ENCODE results near the gene PPP1R3F. TPM values are rescaled to one million over a fixed set of nuclear protein-coding genes. Genes with fewer than 3 reads are reported as not detected.
"Not testable (repeated sequence)": the region's sequence is repeated elsewhere in the genome, so short reads cannot be mapped to it uniquely, and the experiment has no call there.

Gene PPP1R3F
- total RNA-seq, 2 experiments from 2014 or later = 4.8 to 5.4 TPM

DNA sequence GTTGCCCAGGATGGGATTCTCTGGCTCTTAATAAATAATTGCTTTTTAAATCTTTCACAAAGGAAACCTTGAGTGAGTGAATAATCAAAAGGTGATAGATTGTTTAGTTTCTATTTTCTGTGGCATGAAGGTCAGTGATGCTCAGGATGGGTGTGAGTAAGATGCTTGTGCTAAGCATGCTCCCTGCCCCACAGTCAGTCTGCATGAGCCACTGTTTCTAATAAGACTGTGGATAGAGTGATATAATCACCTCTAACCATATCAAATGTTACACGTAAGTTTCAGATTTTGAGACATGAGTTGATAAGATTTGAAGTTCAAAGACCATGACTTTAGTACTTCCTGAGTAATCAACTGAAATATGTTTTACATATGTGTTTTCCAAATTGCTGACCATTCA, 31.1 kb downstream of the PPP1R3F start:
- TF ChIP-seq, protein P1, sequence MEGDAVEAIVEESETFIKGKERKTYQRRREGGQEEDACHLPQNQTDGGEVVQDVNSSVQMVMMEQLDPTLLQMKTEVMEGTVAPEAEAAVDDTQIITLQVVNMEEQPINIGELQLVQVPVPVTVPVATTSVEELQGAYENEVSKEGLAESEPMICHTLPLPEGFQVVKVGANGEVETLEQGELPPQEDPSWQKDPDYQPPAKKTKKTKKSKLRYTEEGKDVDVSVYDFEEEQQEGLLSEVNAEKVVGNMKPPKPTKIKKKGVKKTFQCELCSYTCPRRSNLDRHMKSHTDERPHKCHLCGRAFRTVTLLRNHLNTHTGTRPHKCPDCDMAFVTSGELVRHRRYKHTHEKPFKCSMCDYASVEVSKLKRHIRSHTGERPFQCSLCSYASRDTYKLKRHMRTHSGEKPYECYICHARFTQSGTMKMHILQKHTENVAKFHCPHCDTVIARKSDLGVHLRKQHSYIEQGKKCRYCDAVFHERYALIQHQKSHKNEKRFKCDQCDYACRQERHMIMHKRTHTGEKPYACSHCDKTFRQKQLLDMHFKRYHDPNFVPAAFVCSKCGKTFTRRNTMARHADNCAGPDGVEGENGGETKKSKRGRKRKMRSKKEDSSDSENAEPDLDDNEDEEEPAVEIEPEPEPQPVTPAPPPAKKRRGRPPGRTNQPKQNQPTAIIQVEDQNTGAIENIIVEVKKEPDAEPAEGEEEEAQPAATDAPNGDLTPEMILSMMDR (IDR thresholded peaks at IDR 0.05) = no peak
- Mint-ChIP-seq H3K27ac (no peak overlapping the region), H3K9me3 (no peaks in the 10 kb centered on the region), H3K4me3 (no peak overlapping the region), H3K27me3 (no peaks in the 10 kb centered on the region), H3K4me1 (ENCODE audit: low read depth) (no peaks in the 10 kb centered on the region), H3K36me3 (ENCODE audit: low read depth) (no peaks in the 10 kb centered on the region)
- ATAC-seq (no peak), DNase-seq (no peak)
- intact Hi-C loops (cut with micrococcal nuclease) = no loop called here
- ChIA-PET POLR2A (no interaction called here), CTCF (interaction anchor here (1.3 kb wide), 1 partner anchor 453 kb away, joined by 4 read pairs; no protein-coding TSS in a partner anchor)

DNA sequence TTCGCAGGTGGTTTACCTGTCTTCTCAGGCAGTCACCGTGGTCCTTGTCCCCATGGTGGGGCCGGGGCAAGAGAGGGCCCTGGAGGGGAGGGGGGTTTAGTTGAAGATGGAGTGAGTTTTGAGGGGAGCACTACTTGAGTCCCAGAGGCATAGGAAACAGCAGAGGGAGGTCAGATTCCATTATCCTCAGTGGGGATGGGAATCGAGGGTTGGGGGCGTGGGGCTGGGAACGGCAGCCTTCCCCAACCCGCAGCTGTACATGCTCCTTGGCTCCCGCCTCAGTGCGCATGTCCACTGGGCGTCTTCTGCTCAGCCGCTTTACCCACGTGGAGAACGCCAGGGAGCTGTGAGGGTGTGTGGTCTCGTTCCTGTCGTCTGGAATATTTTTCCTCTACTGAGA, 33.8 kb downstream of the PPP1R3F start, which contains the start of gene GAGE10:
Gene GAGE10 (plus strand): TSS at position 301 of the 400 bp plus-strand sequence. CDS start 1,214 bp downstream, outside the sequence.
- DNase-seq (no peak), ATAC-seq (no peak)
- CTCF ChIA-PET = no interaction called here
- Mint-ChIP-seq H3K9me3 (no peaks in the 10 kb centered on the region), H3K4me1 (ENCODE audit: low read depth) (peaks cover 2% of the 10 kb centered on the region), H3K36me3 (ENCODE audit: low read depth) (no peaks in the 10 kb centered on the region), H3K4me3 (no peak within 1 kb of the TSS), H3K27me3 (no peaks in the 10 kb centered on the region), H3K27ac (no peak within 1 kb of the TSS)
- TF ChIP-seq, protein P1 (IDR thresholded peaks at IDR 0.05) = no peak
- POLR2A ChIA-PET = no interaction called here
- intact Hi-C loops (cut with micrococcal nuclease) = no loop called here

DNA sequence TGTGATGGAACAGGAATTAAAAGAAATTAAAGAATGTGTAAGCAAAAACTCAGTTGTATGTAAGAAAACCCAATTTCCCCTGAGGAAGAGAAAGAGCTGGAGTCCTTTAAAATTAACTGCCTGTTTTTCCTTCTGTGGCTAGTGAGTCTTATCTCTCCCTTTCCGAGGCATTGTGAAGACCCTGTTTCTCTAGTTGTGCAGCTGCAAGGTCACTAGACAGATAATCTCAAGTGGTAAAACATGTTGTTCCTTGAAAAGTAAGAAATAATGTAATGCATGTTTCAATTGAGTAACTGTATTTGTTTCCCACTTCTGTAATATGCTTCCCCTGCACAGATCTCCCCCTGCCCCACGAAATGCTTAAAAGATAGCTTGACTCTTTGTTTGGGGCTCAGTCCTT, 38.2 kb downstream of the PPP1R3F start:
- not testable (repeated sequence) for H3K4me3 Mint-ChIP-seq, H3K27me3 Mint-ChIP-seq
- CTCF ChIA-PET = interaction anchor here (3.1 kb wide), 1 partner anchor 16 kb away, joined by 21 read pairs; no protein-coding TSS in a partner anchor

DNA sequence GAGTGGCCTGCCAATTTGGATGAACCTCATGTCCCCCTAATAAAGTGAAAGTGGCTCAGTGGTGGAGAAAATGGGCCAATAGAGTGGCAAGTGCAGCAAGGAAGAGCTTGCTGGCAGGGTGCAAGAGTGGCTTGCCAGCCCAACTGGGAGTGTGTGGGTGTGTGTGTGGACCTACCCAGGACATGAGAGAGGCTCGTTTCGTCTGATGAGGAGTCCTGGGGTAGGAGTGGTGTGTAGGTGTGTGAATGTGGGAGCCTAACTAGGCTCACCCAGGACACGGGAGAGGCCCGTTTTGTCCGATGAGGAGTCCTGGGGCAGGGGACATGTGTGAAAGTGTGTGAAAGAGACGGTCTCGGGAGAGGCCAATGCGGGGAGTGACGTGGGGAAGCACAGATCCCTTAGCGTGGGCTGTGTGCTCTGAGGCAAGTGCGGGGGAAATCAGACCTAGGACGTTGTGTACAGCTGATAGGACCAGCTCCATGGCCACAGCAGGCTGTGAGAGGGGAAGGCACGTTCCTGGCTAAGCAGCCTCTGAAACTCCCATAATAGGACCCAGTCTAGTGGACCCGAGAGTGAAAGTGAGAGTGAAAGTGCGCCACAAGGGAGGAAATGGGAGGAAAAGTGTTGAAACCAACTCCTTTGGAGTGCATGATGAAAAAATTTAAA, 39.1 kb downstream of the PPP1R3F start:
- CTCF ChIA-PET = interaction anchor here (3.1 kb wide), 1 partner anchor 17 kb away, joined by 21 read pairs; no protein-coding TSS in a partner anchor
- intact Hi-C loops (cut with micrococcal nuclease) = no loop called here
- ATAC-seq (peak; percentile 68), DNase-seq (peak; percentile 28)
- Mint-ChIP-seq H3K9me3 (no peaks in the 10 kb centered on the region), H3K27me3 (no peaks in the 10 kb centered on the region), H3K27ac (peak overlapping the region; percentile 88), H3K4me3 (peak overlapping the region; percentile 70), H3K4me1 (ENCODE audit: low read depth) (peaks cover 21% of the 10 kb centered on the region), H3K36me3 (ENCODE audit: low read depth) (no peaks in the 10 kb centered on the region)
- TF ChIP-seq, protein P1 (IDR thresholded peaks at IDR 0.05) = no peak
- POLR2A ChIA-PET = interaction anchor here (0.5 to 1.1 kb wide), 2 partner anchors 23 to 151 kb away, joined by 3 read pairs; no protein-coding TSS in a partner anchor

More for the DNA sequence above, 38.2 kb downstream of the PPP1R3F start:
- ATAC-seq; POLR2A ChIA-PET; DNase-seq; H3K36me3 Mint-ChIP-seq (ENCODE audit: low read depth); intact Hi-C loops (cut with micrococcal nuclease); H3K9me3 Mint-ChIP-seq; H3K27ac Mint-ChIP-seq: not testable (repeated sequence)
- H3K4me1 Mint-ChIP-seq (ENCODE audit: low read depth) = peaks cover 21% of the 10 kb centered on the region

DNA sequence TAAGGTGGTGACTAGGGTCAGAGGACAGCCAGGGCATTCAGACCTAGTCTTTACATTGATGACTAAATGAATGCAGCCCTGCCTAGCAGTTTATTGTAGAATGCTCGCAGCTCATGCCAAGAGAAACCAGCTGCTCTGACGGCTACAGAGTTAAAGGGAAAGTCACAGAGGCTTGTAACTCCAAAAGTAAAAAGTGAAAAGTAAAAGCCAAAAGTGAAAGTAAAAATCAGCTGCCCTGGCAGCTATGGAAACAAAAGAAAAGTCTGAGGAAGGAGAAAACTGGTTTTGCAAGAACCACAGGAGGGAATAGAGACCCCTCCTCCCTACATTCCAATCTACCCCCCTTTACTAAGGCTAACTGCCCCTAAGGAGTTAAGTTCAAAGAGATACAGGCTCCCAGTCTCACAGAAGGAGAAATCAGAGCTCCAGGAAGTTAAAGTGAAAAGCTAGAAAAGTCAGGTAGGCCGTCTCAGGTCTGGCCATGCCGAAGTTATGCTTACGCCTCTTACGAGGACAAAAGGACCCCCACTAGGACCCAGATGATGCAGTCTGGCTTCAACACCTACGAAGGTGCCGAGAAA, 39.9 kb downstream of the PPP1R3F start:
- peak; percentile 25 for DNase-seq
- Mint-ChIP-seq H3K27ac (peak overlapping the region; percentile 88), H3K4me1 (ENCODE audit: low read depth) (peaks cover 21% of the 10 kb centered on the region), H3K36me3 (ENCODE audit: low read depth) (no peaks in the 10 kb centered on the region), H3K27me3 (no peaks in the 10 kb centered on the region), H3K4me3 (peak overlapping the region; percentile 70), H3K9me3 (no peaks in the 10 kb centered on the region)
- intact Hi-C loops (cut with micrococcal nuclease) = no loop called here
- ChIA-PET CTCF (interaction anchor here (3.1 kb wide), 1 partner anchor 17 kb away, joined by 21 read pairs; no protein-coding TSS in a partner anchor), POLR2A (interaction anchor here (0.5 to 1.1 kb wide), 2 partner anchors 24 to 151 kb away, joined by 3 read pairs; no protein-coding TSS in a partner anchor)
- ATAC-seq = peak; percentile 47
- TF ChIP-seq, protein P1 (IDR thresholded peaks at IDR 0.05) = no peak

Measured in activated CD8-positive, alpha-beta T cell treated with anti-CD3 and anti-CD28 coated beads for 36 hours (primary cell).